HepG2 (cell line): ENCODE measurements around the gene EPN3. TPM values are rescaled to one million over a fixed set of nuclear protein-coding genes. Genes with fewer than 3 reads are reported as not detected.
A peak's percentile ranks its signal among the peaks of the same experiment; 100 is the strongest.

ENCODE experiments used
- AGO1 ChIP-seq: fragments of 200-400 bp; formaldehyde crosslinking; IDR thresholded peaks from 2 replicates; pipeline ENCODE4 v1.6.1; 2017; ENCODE audit warnings: mild to moderate bottlenecking, low read depth, low read length, moderate library complexity; ENCODE audit not compliant: poor library complexity, severe bottlenecking
- IKZF1 ChIP-seq: fragments of 450-650 bp; IDR thresholded peaks from 2 replicates; pipeline ENCODE4 v1.7.1; 2016
- MTA1 ChIP-seq: sonication (generic); formaldehyde crosslinking; IDR thresholded peaks from 2 replicates; pipeline ENCODE4 v1.4.0; 2020; ENCODE audit warnings: missing genetic modification reagents, mild to moderate bottlenecking, borderline replicate concordance
- NONO ChIP-seq, 2 experiments: fragments of 450-650 bp in 1 of 2; sonication (generic) in 1 of 2; formaldehyde crosslinking in 1 of 2; IDR thresholded peaks in 1 of 2; conservative IDR thresholded peaks in 1 of 2; 2 replicates each; pipeline versions ENCODE4 v1.6.1 to v1.8.0; 2017 to 2022; ENCODE audit warnings: mild to moderate bottlenecking in 1 of 2, missing genetic modification reagents in 1 of 2, moderate library complexity in 1 of 2
- PTBP1 ChIP-seq: fragments of 200-400 bp; formaldehyde crosslinking; IDR thresholded peaks from 2 replicates; pipeline ENCODE4 v1.6.1; 2018; ENCODE audit warnings: low read length, low read depth; ENCODE audit not compliant: poor library complexity, severe bottlenecking
- RBM39 ChIP-seq: fragments of 200-400 bp; formaldehyde crosslinking; IDR thresholded peaks from one replicate; pipeline ENCODE4 v1.6.1; 2018; ENCODE audit warnings: antibody characterized with exemption, mild to moderate bottlenecking, low read depth, low read length; ENCODE audit not compliant: poor library complexity, severe bottlenecking
- SMARCC2 ChIP-seq: fragments of 450-650 bp; IDR thresholded peaks from 2 replicates; pipeline ENCODE4 v1.6.1; 2017; ENCODE audit warnings: antibody characterized with exemption, mild to moderate bottlenecking
- YEATS4 ChIP-seq: sonication (generic); formaldehyde crosslinking; IDR thresholded peaks from 2 replicates; pipeline ENCODE4 v1.4.0; 2020; ENCODE audit warnings: missing genetic modification reagents, borderline replicate concordance
- ZBTB42 ChIP-seq: sonication (generic); formaldehyde crosslinking; IDR thresholded peaks from 2 replicates; pipeline ENCODE4 v1.5.0; 2020; ENCODE audit warnings: mild to moderate bottlenecking, missing genetic modification reagents
- ZFP1 ChIP-seq: IDR thresholded peaks from 2 replicates; pipeline ENCODE4 v1.6.1; 2016
- ZNF296 ChIP-seq: sonication (generic); formaldehyde crosslinking; conservative IDR thresholded peaks from 2 replicates; pipeline ENCODE4 v1.5.0; 2020; ENCODE audit warnings: mild to moderate bottlenecking, missing genetic modification reagents
- ZNF468 ChIP-seq: sonication (generic); formaldehyde crosslinking; IDR thresholded peaks from 2 replicates; pipeline ENCODE4 v1.8.0; 2022; ENCODE audit warnings: mild to moderate bottlenecking, moderate library complexity, missing genetic modification reagents
- ZNF547 ChIP-seq: sonication (generic); formaldehyde crosslinking; IDR thresholded peaks from 2 replicates; pipeline ENCODE4 v1.5.1; 2020; ENCODE audit warnings: mild to moderate bottlenecking, missing genetic modification reagents
- ZNF570 ChIP-seq: sonication (generic); formaldehyde crosslinking; IDR thresholded peaks from 2 replicates; pipeline ENCODE4 v1.4.0; 2020; ENCODE audit warnings: mild to moderate bottlenecking, missing genetic modification reagents, borderline replicate concordance
- ZNF792 ChIP-seq: IDR thresholded peaks from 2 replicates; pipeline ENCODE4 v1.6.1; 2016
- polyA plus RNA-seq, 8 experiments: library from polyadenylated mRNA; depleted of rRNA in 3 of 8; stranded (reverse) in 7 of 8; unstranded in 1 of 8; fragments of >200 nt; fragmentation: Illumina TruSeq in 4 of 8; extraction: Trizol in 4 of 8; gene quantifications; 2 replicates each; pipeline versions ENCODE4 v1.2.1 to v1.2.3, GENCODE V29; 2011 to 2016; ENCODE audit warnings: low read depth in 4 of 8, missing spikeins in 1 of 8, mixed read lengths in 1 of 8; ENCODE audit not compliant: insufficient read depth in 1 of 8
- total RNA-seq, 5 experiments: library from RNA; depleted of rRNA; stranded (reverse); fragments of >200 nt; fragmentation: Illumina TruSeq; extraction: Trizol; gene quantifications; 2 replicates each; pipeline ENCODE4 v1.2.3, GENCODE V29; 2016; ENCODE audit warnings: low read depth in 1 of 5
- TF ChIP-seq, protein P1 (sequence below): IDR thresholded peaks from 2 replicates; pipeline ENCODE4 v1.6.1; 2016
- TF ChIP-seq, protein P2 (sequence below): sonication (generic); formaldehyde crosslinking; IDR thresholded peaks from 2 replicates; pipeline ENCODE4 v1.8.0; 2022; ENCODE audit warnings: mild to moderate bottlenecking, missing genetic modification reagents
- TF ChIP-seq, protein P3 (sequence below): sonication (generic); formaldehyde crosslinking; IDR thresholded peaks from 2 replicates; pipeline ENCODE4 v1.5.0; 2020; ENCODE audit warnings: mild to moderate bottlenecking, missing genetic modification reagents, borderline replicate concordance
- TF ChIP-seq, protein P4 (sequence below): IDR thresholded peaks from 2 replicates; pipeline ENCODE4 v1.6.1; 2012; ENCODE audit warnings: inconsistent platforms
- TF ChIP-seq, protein P5 (sequence below): IDR thresholded peaks from 2 replicates; pipeline ENCODE4 v1.6.1; 2016; ENCODE audit warnings: control low read depth

EPN3 gene
- total and polyA plus RNA-seq, 2 of the 13 experiments (the other 11 are each of a cell fraction or from before 2014, with no cell fraction given): 0.11 to 0.95 TPM

DNA sequence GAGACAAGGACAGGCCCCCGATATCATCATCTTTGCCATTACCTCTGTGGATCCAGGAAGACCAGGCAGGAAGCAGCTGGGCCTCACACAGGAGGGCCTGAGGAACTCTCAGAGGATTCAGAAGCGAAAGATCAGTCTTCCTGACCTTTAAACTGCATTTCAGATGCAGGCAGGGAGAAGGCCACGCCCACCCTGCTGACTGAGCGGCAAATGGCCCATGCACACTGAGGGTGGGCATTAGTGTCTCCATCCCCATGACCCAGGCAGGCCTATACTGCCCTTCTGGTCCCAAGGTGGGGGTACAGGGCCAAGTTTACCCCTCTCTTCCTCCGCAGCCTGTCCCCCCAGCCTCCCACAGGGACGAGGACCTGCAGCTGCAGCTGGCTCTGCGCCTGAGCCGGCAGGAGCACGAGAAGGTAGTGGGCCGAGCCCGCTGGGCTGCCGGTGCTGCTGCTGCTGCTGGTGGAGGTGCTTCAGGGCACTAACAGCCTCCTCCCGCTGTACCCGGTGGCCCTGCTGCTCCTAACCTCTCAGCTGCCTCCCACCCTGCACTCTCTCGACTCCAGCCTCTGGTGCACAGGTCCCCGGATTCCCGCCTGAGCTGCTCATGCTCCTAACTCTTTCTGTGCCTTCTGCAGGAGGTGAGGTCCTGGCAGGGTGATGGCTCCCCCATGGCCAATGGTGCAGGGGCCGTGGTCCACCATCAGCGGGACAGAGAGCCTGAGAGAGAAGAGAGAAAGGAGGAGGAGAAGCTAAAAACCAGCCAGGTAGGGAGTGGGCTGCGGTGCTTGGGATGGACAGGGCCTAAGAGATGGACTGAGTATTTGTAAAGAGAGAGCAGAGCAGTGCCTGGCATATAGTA lies 6.2 kb downstream of the EPN3 start (continued):
- no peak for TF ChIP-seq ZNF792
- no peak for TF ChIP-seq IKZF1
- TF ChIP-seq ZFP1 (CRISPR knock-in tag): no peak
- TF ChIP-seq, protein P1, sequence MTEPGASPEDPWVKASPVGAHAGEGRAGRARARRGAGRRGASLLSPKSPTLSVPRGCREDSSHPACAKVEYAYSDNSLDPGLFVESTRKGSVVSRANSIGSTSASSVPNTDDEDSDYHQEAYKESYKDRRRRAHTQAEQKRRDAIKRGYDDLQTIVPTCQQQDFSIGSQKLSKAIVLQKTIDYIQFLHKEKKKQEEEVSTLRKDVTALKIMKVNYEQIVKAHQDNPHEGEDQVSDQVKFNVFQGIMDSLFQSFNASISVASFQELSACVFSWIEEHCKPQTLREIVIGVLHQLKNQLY (CRISPR knock-in tag): no peak
- no peak for TF ChIP-seq NONO (IDR thresholded peaks at IDR 0.05)
- peak; percentile 84 for TF ChIP-seq NONO (CRISPR knock-in tag; conservative IDR thresholded peaks at IDR 0.05)
- TF ChIP-seq ZNF296: no peak
- peak; percentile 74; the same call in 1 of the 2 replicates for TF ChIP-seq ZNF547 (CRISPR knock-in tag)
- TF ChIP-seq, protein P2, sequence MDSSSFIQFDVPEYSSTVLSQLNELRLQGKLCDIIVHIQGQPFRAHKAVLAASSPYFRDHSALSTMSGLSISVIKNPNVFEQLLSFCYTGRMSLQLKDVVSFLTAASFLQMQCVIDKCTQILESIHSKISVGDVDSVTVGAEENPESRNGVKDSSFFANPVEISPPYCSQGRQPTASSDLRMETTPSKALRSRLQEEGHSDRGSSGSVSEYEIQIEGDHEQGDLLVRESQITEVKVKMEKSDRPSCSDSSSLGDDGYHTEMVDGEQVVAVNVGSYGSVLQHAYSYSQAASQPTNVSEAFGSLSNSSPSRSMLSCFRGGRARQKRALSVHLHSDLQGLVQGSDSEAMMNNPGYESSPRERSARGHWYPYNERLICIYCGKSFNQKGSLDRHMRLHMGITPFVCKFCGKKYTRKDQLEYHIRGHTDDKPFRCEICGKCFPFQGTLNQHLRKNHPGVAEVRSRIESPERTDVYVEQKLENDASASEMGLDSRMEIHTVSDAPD: no peak
- TF ChIP-seq AGO1: no peak
- TF ChIP-seq, protein P3, sequence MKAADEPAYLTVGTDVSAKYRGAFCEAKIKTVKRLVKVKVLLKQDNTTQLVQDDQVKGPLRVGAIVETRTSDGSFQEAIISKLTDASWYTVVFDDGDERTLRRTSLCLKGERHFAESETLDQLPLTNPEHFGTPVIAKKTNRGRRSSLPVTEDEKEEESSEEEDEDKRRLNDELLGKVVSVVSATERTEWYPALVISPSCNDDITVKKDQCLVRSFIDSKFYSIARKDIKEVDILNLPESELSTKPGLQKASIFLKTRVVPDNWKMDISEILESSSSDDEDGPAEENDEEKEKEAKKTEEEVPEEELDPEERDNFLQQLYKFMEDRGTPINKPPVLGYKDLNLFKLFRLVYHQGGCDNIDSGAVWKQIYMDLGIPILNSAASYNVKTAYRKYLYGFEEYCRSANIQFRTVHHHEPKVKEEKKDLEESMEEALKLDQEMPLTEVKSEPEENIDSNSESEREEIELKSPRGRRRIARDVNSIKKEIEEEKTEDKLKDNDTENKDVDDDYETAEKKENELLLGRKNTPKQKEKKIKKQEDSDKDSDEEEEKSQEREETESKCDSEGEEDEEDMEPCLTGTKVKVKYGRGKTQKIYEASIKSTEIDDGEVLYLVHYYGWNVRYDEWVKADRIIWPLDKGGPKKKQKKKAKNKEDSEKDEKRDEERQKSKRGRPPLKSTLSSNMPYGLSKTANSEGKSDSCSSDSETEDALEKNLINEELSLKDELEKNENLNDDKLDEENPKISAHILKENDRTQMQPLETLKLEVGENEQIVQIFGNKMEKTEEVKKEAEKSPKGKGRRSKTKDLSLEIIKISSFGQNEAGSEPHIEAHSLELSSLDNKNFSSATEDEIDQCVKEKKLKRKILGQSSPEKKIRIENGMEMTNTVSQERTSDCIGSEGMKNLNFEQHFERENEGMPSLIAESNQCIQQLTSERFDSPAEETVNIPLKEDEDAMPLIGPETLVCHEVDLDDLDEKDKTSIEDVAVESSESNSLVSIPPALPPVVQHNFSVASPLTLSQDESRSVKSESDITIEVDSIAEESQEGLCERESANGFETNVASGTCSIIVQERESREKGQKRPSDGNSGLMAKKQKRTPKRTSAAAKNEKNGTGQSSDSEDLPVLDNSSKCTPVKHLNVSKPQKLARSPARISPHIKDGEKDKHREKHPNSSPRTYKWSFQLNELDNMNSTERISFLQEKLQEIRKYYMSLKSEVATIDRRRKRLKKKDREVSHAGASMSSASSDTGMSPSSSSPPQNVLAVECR: peak; percentile 78
- TF ChIP-seq ZNF468 (CRISPR knock-in tag): no peak; the same call in 1 of the 2 replicates
- TF ChIP-seq YEATS4 (CRISPR knock-in tag): peak; percentile 40; the same call in 1 of the 2 replicates
- no peak for TF ChIP-seq ZNF570 (CRISPR knock-in tag)
- no peak for TF ChIP-seq MTA1 (CRISPR knock-in tag)
- no peak for TF ChIP-seq RBM39
- peak; percentile 61 for TF ChIP-seq PTBP1
- TF ChIP-seq, protein P4, sequence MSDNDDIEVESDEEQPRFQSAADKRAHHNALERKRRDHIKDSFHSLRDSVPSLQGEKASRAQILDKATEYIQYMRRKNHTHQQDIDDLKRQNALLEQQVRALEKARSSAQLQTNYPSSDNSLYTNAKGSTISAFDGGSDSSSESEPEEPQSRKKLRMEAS: peak; percentile 67
- TF ChIP-seq SMARCC2: no peak
- TF ChIP-seq ZBTB42 (CRISPR knock-in tag): no peak
- TF ChIP-seq, protein P5, sequence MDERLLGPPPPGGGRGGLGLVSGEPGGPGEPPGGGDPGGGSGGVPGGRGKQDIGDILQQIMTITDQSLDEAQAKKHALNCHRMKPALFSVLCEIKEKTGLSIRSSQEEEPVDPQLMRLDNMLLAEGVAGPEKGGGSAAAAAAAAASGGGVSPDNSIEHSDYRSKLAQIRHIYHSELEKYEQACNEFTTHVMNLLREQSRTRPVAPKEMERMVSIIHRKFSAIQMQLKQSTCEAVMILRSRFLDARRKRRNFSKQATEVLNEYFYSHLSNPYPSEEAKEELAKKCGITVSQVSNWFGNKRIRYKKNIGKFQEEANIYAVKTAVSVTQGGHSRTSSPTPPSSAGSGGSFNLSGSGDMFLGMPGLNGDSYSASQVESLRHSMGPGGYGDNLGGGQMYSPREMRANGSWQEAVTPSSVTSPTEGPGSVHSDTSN (CRISPR knock-in tag): 0 out of 2 replicates have a peak, but pooled peaks have one; percentile 16
